Mononuclear cell (primary cell): ENCODE measurements around the gene C8B. TPM values are rescaled to one million over a fixed set of nuclear protein-coding genes. Genes with fewer than 3 reads are reported as not detected.

ENCODE experiments used
- H3K27me3 ChIP-seq: 2 replicates; pipeline ENCODE4 v1.6.0; 2011; ENCODE audit warnings: low read length, control low read depth; ENCODE audit not compliant: insufficient read depth
- H3K4me1 ChIP-seq: 2 replicates; pipeline ENCODE4 v1.5.1; 2011; ENCODE audit warnings: mild to moderate bottlenecking, low read length, control low read depth; ENCODE audit not compliant: insufficient read depth
- H3K4me3 ChIP-seq: 2 replicates; pipeline ENCODE4 v1.5.1; 2011; ENCODE audit warnings: mild to moderate bottlenecking, low read length, moderate library complexity
- H3K9me3 ChIP-seq: 2 replicates; pipeline ENCODE4 v1.5.1; 2011; ENCODE audit warnings: low read depth, mild to moderate bottlenecking, control low read depth, low read length
- total RNA-seq: library from RNA; depleted of rRNA; stranded (reverse); fragments of >200 nt; gene quantifications from one replicate; pipeline ENCODE4 v1.2.3, GENCODE V29; 2012

Gene C8B
- total RNA-seq = not detected

GRCh38 chr1:56965916-56966697, at the start of gene C8B:
Gene C8B, minus strand, starts transcription at chr1:56966015. Its CDS starts 67 bp downstream, at chr1:56965948.
- H3K4me3 ChIP-seq = no peak within 1 kb of the TSS
- no peaks in the 10 kb centered on the region for H3K4me1 ChIP-seq
- no peaks in the 10 kb centered on the region for H3K27me3 ChIP-seq
- no peaks in the 10 kb centered on the region for H3K9me3 ChIP-seq

- H3K27me3 ChIP-seq = no peaks in the 10 kb centered on the region
- no peak overlapping the region for H3K4me3 ChIP-seq
- H3K9me3 ChIP-seq = no peaks in the 10 kb centered on the region
- no peaks in the 10 kb centered on the region for H3K4me1 ChIP-seq
These were observed 49.3 kb upstream of the C8B start for GRCh38 chr1:57015071-57015470.

- Histone ChIP-seq H3K4me1 (no peaks in the 10 kb centered on the region), H3K9me3 (no peaks in the 10 kb centered on the region), H3K27me3 (no peaks in the 10 kb centered on the region), H3K4me3 (no peak overlapping the region)
These were observed 47.7 kb upstream of the C8B start for GRCh38 chr1:57013522-57013921.

- H3K4me3 ChIP-seq = no peak overlapping the region
- H3K27me3 ChIP-seq = no peaks in the 10 kb centered on the region
- no peaks in the 10 kb centered on the region for H3K4me1 ChIP-seq
- H3K9me3 ChIP-seq = no peaks in the 10 kb centered on the region
These were observed 46.5 kb upstream of the C8B start for GRCh38 chr1:57012315-57012714.

- Histone ChIP-seq H3K4me3 (no peak overlapping the region), H3K27me3 (no peaks in the 10 kb centered on the region), H3K4me1 (no peaks in the 10 kb centered on the region), H3K9me3 (no peaks in the 10 kb centered on the region)
These were observed 44.7 kb upstream of the C8B start for GRCh38 chr1:57010511-57010910.

- Histone ChIP-seq H3K9me3 (no peaks in the 10 kb centered on the region), H3K27me3 (no peaks in the 10 kb centered on the region), H3K4me1 (no peaks in the 10 kb centered on the region), H3K4me3 (no peak overlapping the region)
These were observed 42.1 kb upstream of the C8B start for GRCh38 chr1:57007948-57008347.

- Histone ChIP-seq H3K4me1 (no peaks in the 10 kb centered on the region), H3K4me3 (no peak overlapping the region), H3K27me3 (no peaks in the 10 kb centered on the region), H3K9me3 (no peaks in the 10 kb centered on the region)
These were observed 41.7 kb upstream of the C8B start for GRCh38 chr1:57007472-57007871.

- H3K4me3 ChIP-seq = no peak overlapping the region
- no peaks in the 10 kb centered on the region for H3K9me3 ChIP-seq
- H3K4me1 ChIP-seq = no peaks in the 10 kb centered on the region
- no peaks in the 10 kb centered on the region for H3K27me3 ChIP-seq
These were observed 37.8 kb upstream of the C8B start for GRCh38 chr1:57003398-57004139.

GRCh38 chr1:56995414-56996100, 29.7 kb upstream of the C8B start:
- Histone ChIP-seq H3K4me3 (no peak overlapping the region), H3K4me1 (no peaks in the 10 kb centered on the region), H3K27me3 (no peaks in the 10 kb centered on the region), H3K9me3 (no peaks in the 10 kb centered on the region)

GRCh38 chr1:56993475-56993874, 27.7 kb upstream of the C8B start:
- no peaks in the 10 kb centered on the region for H3K9me3 ChIP-seq
- H3K4me1 ChIP-seq = no peaks in the 10 kb centered on the region
- H3K4me3 ChIP-seq = no peak overlapping the region
- H3K27me3 ChIP-seq = no peaks in the 10 kb centered on the region

GRCh38 chr1:56992318-56993125, 26.7 kb upstream of the C8B start:
- Histone ChIP-seq H3K4me3 (no peak overlapping the region), H3K27me3 (no peaks in the 10 kb centered on the region), H3K9me3 (no peaks in the 10 kb centered on the region), H3K4me1 (no peaks in the 10 kb centered on the region)

- Histone ChIP-seq H3K4me3 (no peak overlapping the region), H3K9me3 (no peaks in the 10 kb centered on the region), H3K27me3 (no peaks in the 10 kb centered on the region), H3K4me1 (no peaks in the 10 kb centered on the region)
These were observed 25.8 kb upstream of the C8B start for GRCh38 chr1:56991576-56991975.

GRCh38 chr1:56986397-56986796, 20.6 kb upstream of the C8B start:
- Histone ChIP-seq H3K27me3 (no peaks in the 10 kb centered on the region), H3K4me3 (no peak overlapping the region), H3K4me1 (no peaks in the 10 kb centered on the region), H3K9me3 (no peaks in the 10 kb centered on the region)

- no peaks in the 10 kb centered on the region for H3K9me3 ChIP-seq
- no peaks in the 10 kb centered on the region for H3K4me1 ChIP-seq
- no peak overlapping the region for H3K4me3 ChIP-seq
- H3K27me3 ChIP-seq = no peaks in the 10 kb centered on the region
These were observed 20.0 kb upstream of the C8B start for GRCh38 chr1:56985857-56986256.

- Histone ChIP-seq H3K4me1 (no peaks in the 10 kb centered on the region), H3K27me3 (no peaks in the 10 kb centered on the region), H3K4me3 (no peak overlapping the region), H3K9me3 (no peaks in the 10 kb centered on the region)
These were observed 17.7 kb upstream of the C8B start for GRCh38 chr1:56983484-56983883.
